Suprapubic skin (tissue), 4 donors: Measurements from ENCODE around the gene AP1S3. TPM values are rescaled to one million over a fixed set of nuclear protein-coding genes. Genes with fewer than 3 reads are reported as not detected.

Experiments
- DNase-seq, 2 donors: peaks; one replicate each; pipeline ENCODE4 v3.0.0-alpha.2; 2019; ENCODE audit warnings: low spot score in 2 of 2
- H3K27ac ChIP-seq: fragments of 200-600 bp; sonication (generic); one replicate; pipeline ENCODE4 v1.5.1; 2019
- H3K27me3 ChIP-seq: fragments of 200-600 bp; sonication (generic); one replicate; pipeline ENCODE4 v1.5.1; 2019
- H3K36me3 ChIP-seq: fragments of 200-600 bp; sonication (generic); one replicate; pipeline ENCODE4 v1.5.1; 2019
- H3K4me1 ChIP-seq: fragments of 200-600 bp; sonication (generic); one replicate; pipeline ENCODE4 v1.5.1; 2019
- H3K4me3 ChIP-seq: fragments of 200-600 bp; sonication (generic); one replicate; pipeline ENCODE4 v1.5.1; 2019; ENCODE audit warnings: mild to moderate bottlenecking
- H3K9me3 ChIP-seq: fragments of 200-600 bp; sonication (generic); one replicate; pipeline ENCODE4 v1.5.1; 2019
- CTCF ChIP-seq, 2 donors: fragments of 200-600 bp in 1 of 2; fragments of 450-650 bp in 1 of 2; sonication (generic) in 1 of 2; IDR thresholded peaks; one replicate each; pipeline ENCODE4 v1.5.1; 2016 to 2019; ENCODE audit warnings: antibody characterized with exemption in 2 of 2, mild to moderate bottlenecking in 1 of 2, moderate library complexity in 1 of 2
- EP300 ChIP-seq: sonication (generic); formaldehyde crosslinking; IDR thresholded peaks from one replicate; pipeline ENCODE4 v1.6.1; 2017; ENCODE audit warnings: antibody characterized with exemption
- POLR2A ChIP-seq, 2 donors: fragments of 450-650 bp; IDR thresholded peaks; one replicate each; pipeline ENCODE4 v1.6.1; 2017; ENCODE audit warnings: antibody characterized with exemption in 2 of 2, mild to moderate bottlenecking in 2 of 2, moderate library complexity in 2 of 2
- POLR2AphosphoS5 ChIP-seq, 3 donors: sonication (generic); formaldehyde crosslinking; IDR thresholded peaks; one replicate each; pipeline ENCODE4 v1.6.1; 2017; ENCODE audit warnings: antibody characterized with exemption in 3 of 3
- WGBS: methylation state at CpG from one replicate; pipeline ENCODE4 v1.1.5; 2018; 5-methylcytosine and 5-hydroxymethylcytosine counted together
- total RNA-seq, 4 donors: library from RNA; depleted of rRNA; stranded (reverse); fragments of >200 nt; gene quantifications; one replicate each; pipeline ENCODE4 v1.1.0, GENCODE V29; 2016

Gene AP1S3
- total RNA-seq, 4 donors from 2014 or later: 0.72 to 8.4 (median 3.1) TPM

DNA sequence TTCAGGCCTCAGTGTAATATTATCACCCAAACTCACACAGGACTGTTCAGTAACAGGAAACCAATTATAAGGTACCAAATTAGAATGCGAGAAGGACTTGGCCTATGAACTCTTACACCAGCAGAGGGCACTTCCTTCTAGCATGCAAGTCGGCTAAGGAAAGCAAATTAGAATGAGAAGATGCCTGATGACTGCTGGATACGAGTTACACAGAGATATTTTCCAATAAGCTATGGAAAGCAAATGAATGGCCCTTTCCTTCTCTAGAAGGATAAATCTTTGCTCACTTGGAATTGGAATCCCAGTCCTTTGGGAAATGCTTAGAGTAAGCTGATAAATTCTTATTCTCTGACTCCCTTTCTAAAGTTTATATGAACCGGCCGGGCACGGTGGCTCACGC lies 109.8 kb downstream of the AP1S3 start:
- Histone ChIP-seq H3K27ac (no peak overlapping the region), H3K36me3 (no peaks in the 10 kb centered on the region), H3K9me3 (no peaks in the 10 kb centered on the region), H3K27me3 (no peaks in the 10 kb centered on the region), H3K4me3 (no peak overlapping the region), H3K4me1 (peaks cover 8% of the 10 kb centered on the region)
- DNase-seq: no peak
- WGBS: 60% methylated on average over 7 of the region's 7 CpGs
- TF ChIP-seq CTCF (IDR thresholded peaks at IDR 0.05) (peak in 1 of 2 donors; percentile 31), POLR2AphosphoS5 (IDR thresholded peaks at IDR 0.05) (no peak), EP300 (no peak), POLR2A (IDR thresholded peaks at IDR 0.05) (no peak)

- WGBS: 82% methylated on average over 8 of the region's 8 CpGs
Measured at GRCh38 chr2:223725986-223726970, 111.1 kb downstream of the AP1S3 start.

DNA sequence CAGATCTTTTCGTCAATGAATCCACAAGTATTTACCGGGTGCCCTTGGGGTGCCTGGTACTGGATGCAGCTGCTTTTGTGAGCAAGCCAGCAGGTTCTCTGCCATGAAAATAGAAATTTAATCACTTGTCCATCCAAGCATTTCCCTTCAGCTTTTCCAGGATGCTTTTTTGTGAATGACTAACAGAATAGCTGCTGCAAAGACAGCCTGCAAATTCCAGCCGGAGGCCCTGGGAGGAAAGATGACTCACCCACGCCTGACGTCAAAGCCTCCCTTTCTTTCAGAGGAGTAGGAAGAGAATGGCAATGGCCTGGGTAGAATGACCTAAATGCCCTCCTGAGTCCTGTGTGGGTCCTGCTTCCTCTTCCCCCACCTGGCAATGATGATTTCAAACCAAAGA lies 111.9 kb downstream of the AP1S3 start:
- peak overlapping the region; percentile 7 for H3K27ac ChIP-seq
- no peaks in the 10 kb centered on the region for H3K27me3 ChIP-seq
- peaks cover 8% of the 10 kb centered on the region for H3K4me1 ChIP-seq
- peak in 1 of 2 donors; percentile 71 for DNase-seq
- no peaks in the 10 kb centered on the region for H3K36me3 ChIP-seq
- TF ChIP-seq POLR2A (IDR thresholded peaks at IDR 0.05): no peak
- no peak for TF ChIP-seq CTCF (IDR thresholded peaks at IDR 0.05)
- no peak for TF ChIP-seq POLR2AphosphoS5 (IDR thresholded peaks at IDR 0.05)
- TF ChIP-seq EP300: no peak
- H3K9me3 ChIP-seq: no peaks in the 10 kb centered on the region
- no peak overlapping the region for H3K4me3 ChIP-seq
- WGBS: 23% methylated on average over 5 of the region's 5 CpGs

More at GRCh38 chr2:223725986-223726970, 111.1 kb downstream of the AP1S3 start:
- DNase-seq: no peak
- TF ChIP-seq CTCF (IDR thresholded peaks at IDR 0.05) (no peak), EP300 (no peak), POLR2A (IDR thresholded peaks at IDR 0.05) (no peak)
- H3K36me3 ChIP-seq: no peaks in the 10 kb centered on the region
- peaks cover 8% of the 10 kb centered on the region for H3K4me1 ChIP-seq
- H3K9me3 ChIP-seq: no peaks in the 10 kb centered on the region
- H3K27me3 ChIP-seq: no peaks in the 10 kb centered on the region
- H3K27ac ChIP-seq: peak overlapping the region; percentile 7
- H3K4me3 ChIP-seq: no peak overlapping the region

GRCh38 chr2:223724861-223725260 lies 112.5 kb downstream of the AP1S3 start:
- Histone ChIP-seq H3K36me3 (no peaks in the 10 kb centered on the region), H3K27ac (no peak overlapping the region), H3K4me3 (no peak overlapping the region), H3K27me3 (no peaks in the 10 kb centered on the region), H3K9me3 (no peaks in the 10 kb centered on the region), H3K4me1 (peaks cover 8% of the 10 kb centered on the region)
- 84% methylated on average over 4 of the region's 4 CpGs for WGBS
- no peak for DNase-seq
- TF ChIP-seq EP300 (no peak), POLR2AphosphoS5 (IDR thresholded peaks at IDR 0.05) (no peak), CTCF (IDR thresholded peaks at IDR 0.05) (no peak), POLR2A (IDR thresholded peaks at IDR 0.05) (no peak)

DNA sequence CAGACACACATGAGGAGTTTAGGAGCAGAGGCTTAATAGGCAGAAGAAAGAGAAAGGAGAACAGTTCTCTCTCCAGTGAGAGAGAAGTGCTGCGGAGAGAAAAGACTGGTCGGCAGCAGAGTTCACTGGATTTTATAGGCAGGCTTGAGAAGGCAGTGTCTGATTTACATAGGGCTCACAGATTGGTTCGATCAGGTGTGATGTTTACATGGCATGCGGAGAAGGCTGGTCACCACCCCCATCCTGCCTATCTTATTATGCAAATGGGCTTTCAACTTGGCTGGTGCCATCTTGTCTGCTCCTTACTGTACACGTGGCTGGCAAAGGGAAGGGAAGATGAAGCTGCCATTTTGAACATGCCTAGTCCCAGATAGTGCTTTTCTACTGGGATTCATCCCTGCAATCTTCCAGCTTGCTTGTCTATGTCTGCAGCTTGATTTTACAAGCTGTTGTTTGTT lies 113.4 kb downstream of the AP1S3 start:
- TF ChIP-seq POLR2A (IDR thresholded peaks at IDR 0.05): no peak
- no peak for TF ChIP-seq EP300
- Histone ChIP-seq H3K27me3 (no peaks in the 10 kb centered on the region), H3K4me1 (peaks cover 8% of the 10 kb centered on the region), H3K27ac (no peak overlapping the region), H3K4me3 (no peak overlapping the region), H3K36me3 (no peaks in the 10 kb centered on the region), H3K9me3 (no peaks in the 10 kb centered on the region)
- 86% methylated on average over 5 of the region's 5 CpGs for WGBS
- no peak for DNase-seq
